Breast epithelium (tissue), 3 donors: Measurements from ENCODE around the gene CACNA2D3.

Experiments used
- POLR2A ChIP-seq: fragments of 450-650 bp; IDR thresholded peaks from one replicate; pipeline ENCODE4 v1.6.1; 2016; ENCODE audit warnings: antibody characterized with exemption, mild to moderate bottlenecking, moderate library complexity
- POLR2AphosphoS5 ChIP-seq, 3 donors: sonication (generic); formaldehyde crosslinking; IDR thresholded peaks; one replicate each; pipeline ENCODE4 v1.6.1; 2017; ENCODE audit warnings: antibody characterized with exemption in 3 of 3
- TF ChIP-seq, protein P1 (sequence below), 3 donors: fragments of 450-650 bp; IDR thresholded peaks; one replicate each; pipeline ENCODE4 v1.5.1; 2016 to 2017; ENCODE audit warnings: antibody characterized with exemption in 3 of 3, mild to moderate bottlenecking in 3 of 3, moderate library complexity in 3 of 3

- TF ChIP-seq, protein P1, sequence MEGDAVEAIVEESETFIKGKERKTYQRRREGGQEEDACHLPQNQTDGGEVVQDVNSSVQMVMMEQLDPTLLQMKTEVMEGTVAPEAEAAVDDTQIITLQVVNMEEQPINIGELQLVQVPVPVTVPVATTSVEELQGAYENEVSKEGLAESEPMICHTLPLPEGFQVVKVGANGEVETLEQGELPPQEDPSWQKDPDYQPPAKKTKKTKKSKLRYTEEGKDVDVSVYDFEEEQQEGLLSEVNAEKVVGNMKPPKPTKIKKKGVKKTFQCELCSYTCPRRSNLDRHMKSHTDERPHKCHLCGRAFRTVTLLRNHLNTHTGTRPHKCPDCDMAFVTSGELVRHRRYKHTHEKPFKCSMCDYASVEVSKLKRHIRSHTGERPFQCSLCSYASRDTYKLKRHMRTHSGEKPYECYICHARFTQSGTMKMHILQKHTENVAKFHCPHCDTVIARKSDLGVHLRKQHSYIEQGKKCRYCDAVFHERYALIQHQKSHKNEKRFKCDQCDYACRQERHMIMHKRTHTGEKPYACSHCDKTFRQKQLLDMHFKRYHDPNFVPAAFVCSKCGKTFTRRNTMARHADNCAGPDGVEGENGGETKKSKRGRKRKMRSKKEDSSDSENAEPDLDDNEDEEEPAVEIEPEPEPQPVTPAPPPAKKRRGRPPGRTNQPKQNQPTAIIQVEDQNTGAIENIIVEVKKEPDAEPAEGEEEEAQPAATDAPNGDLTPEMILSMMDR (IDR thresholded peaks at IDR 0.05): no peak
- TF ChIP-seq POLR2AphosphoS5 (IDR thresholded peaks at IDR 0.05): no peak
- no peak for TF ChIP-seq POLR2A
These were observed 95.5 kb downstream of the CACNA2D3 start for GRCh38 chr3:54217828-54218227.
